Hematopoietic multipotent progenitor cell treated with erythropoietin and hydrocortisone succinate and interleukin-3 and kit ligand, for 6 days (in vitro differentiated cells): ENCODE results near the gene LONP2.

Experiments used
- DNase-seq: peaks from one replicate; pipeline ENCODE4 v3.0.0-alpha.2; 2015

Gene LONP2

DNA sequence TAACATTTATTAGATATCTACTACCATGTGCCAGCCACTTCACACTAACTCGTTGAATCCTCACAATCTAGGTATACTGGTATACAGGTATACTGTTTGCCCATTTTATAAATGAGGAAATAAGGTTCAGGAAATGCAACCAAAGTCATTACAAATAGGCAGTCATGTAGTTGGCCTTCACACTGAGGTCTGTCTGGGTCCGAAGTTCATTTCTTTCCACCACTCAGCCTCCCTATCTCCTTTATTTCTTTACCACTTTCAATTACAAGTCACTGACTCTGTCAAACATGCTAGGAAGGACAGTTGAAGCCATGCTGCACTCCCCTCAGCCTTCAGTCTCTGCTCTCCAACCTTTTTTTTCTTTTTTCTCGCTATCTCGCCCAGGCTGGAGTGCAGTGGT lies 161.8 kb downstream of the LONP2 start:
- no peak for DNase-seq
